Adrenal gland (tissue), 12 donors: Measurements from ENCODE around the gene ETFBKMT. TPM values are rescaled to one million over a fixed set of nuclear protein-coding genes. Genes with fewer than 3 reads are reported as not detected.

ENCODE experiments used
- DNase-seq, 7 donors: peaks; one replicate each; pipeline ENCODE4 v3.0.0-alpha.2; 2019 to 2020
- H3K27ac ChIP-seq, 5 donors: fragments of 200-600 bp; sonication (generic) in 4 of 5; 1 replicate in 3 of 5; 2 replicates in 2 of 5; pipeline versions ENCODE4 v1.5.1 to v1.8.0; 2016 to 2020; ENCODE audit warnings: mild to moderate bottlenecking in 1 of 5
- H3K27me3 ChIP-seq: fragments of 200-600 bp; 2 replicates; pipeline ENCODE4 v1.8.0; 2021
- H3K36me3 ChIP-seq, 2 donors: fragments of 200-600 bp; replicated peaks in 1 of 2; 1 replicate in 1 of 2; 2 replicates in 1 of 2; pipeline versions ENCODE4 v1.5.1 to v1.8.0; 2018 to 2022
- H3K4me1 ChIP-seq, 2 donors: fragments of 200-600 bp; replicated peaks in 1 of 2; 1 replicate in 1 of 2; 2 replicates in 1 of 2; pipeline versions ENCODE4 v1.5.1 to v1.8.0; 2018 to 2021
- H3K4me3 ChIP-seq, 4 donors: fragments of 200-600 bp; sonication (generic) in 3 of 4; one replicate each; pipeline ENCODE4 v1.5.1; 2016 to 2018
- H3K9me3 ChIP-seq, 3 donors: fragments of 200-600 bp; sonication (generic) in 1 of 3; replicated peaks in 1 of 3; 1 replicate in 2 of 3; 2 replicates in 1 of 3; pipeline versions ENCODE4 v1.5.1 to v1.8.0; 2016 to 2021
- CTCF ChIP-seq, 6 experiments: fragments of 450-650 bp in 4 of 6; fragments of 200-600 bp in 2 of 6; sonication (generic) in 1 of 6; IDR thresholded peaks; 1 replicate in 5 of 6; 2 replicates in 1 of 6; pipeline versions ENCODE4 v1.5.1 to v1.8.0; 2016 to 2021; ENCODE audit warnings: antibody characterized with exemption in 6 of 6, mild to moderate bottlenecking in 2 of 6, moderate library complexity in 1 of 6
- POLR2A ChIP-seq, 2 donors: fragments of 450-650 bp; IDR thresholded peaks; one replicate each; pipeline ENCODE4 v1.6.1; 2017; ENCODE audit warnings: antibody characterized with exemption in 2 of 2, mild to moderate bottlenecking in 2 of 2, moderate library complexity in 1 of 2
- WGBS, 4 donors: extraction: QIAGEN DNeasy Blood & Tissue Kit in 2 of 4; methylation state at CpG; one replicate each; pipeline versions ENCODE4 v1.1.5 to v1.1.7; 2013 to 2017; 5-methylcytosine and 5-hydroxymethylcytosine counted together
- intact Hi-C, 2 donors: fragments of 100-400 bp; cut with DNase I; formaldehyde crosslinking; loops; one replicate each; pipeline versions ENCODE4 v1.14.1 to v1.15.0; 2022 to 2023
- polyA plus RNA-seq, 3 donors: library from polyadenylated mRNA; stranded (reverse); fragments of 200-250 nt in 2 of 3; fragments of 350-450 nt in 1 of 3; fragmentation: Illumina TruSeq in 1 of 3; extraction: RNeasy Lipid Tissue Mini Kit (QIAGEN cat#74804) in 1 of 3; gene quantifications; one replicate each; pipeline ENCODE4 v1.2.3, GENCODE V29; 2013 to 2014
- total RNA-seq, 9 donors: library from RNA; depleted of rRNA in 4 of 9; stranded (reverse); fragments of >200 nt in 4 of 9; fragments of 120-200 nt in 1 of 9; fragmentation: NEBNext Ultra II Directional in 1 of 9; extraction: Animal tissue kit (Norgen Biotek cat#: 25700) in 1 of 9; gene quantifications; one replicate each; pipeline versions ENCODE4 v1.1.0 to v1.2.4, GENCODE V29; 2013 to 2023
- donor health status: healthy with polysubstance abuse.
- donor health status: Bipolar disorder and iron deficiency.
- donor health status: DM: yes; HTN: yes; CAD: no.
- donor health status: DM: no; HTN: no; CAD: no.
- donor health status: DM: no; HTN: no; CAD: no.
- donor health status: DM: yes; HTN: yes; CAD: no.

ETFBKMT gene
- total and polyA plus RNA-seq, 12 donors: 2.0 to 11.1 (median 7.3) TPM

DNA sequence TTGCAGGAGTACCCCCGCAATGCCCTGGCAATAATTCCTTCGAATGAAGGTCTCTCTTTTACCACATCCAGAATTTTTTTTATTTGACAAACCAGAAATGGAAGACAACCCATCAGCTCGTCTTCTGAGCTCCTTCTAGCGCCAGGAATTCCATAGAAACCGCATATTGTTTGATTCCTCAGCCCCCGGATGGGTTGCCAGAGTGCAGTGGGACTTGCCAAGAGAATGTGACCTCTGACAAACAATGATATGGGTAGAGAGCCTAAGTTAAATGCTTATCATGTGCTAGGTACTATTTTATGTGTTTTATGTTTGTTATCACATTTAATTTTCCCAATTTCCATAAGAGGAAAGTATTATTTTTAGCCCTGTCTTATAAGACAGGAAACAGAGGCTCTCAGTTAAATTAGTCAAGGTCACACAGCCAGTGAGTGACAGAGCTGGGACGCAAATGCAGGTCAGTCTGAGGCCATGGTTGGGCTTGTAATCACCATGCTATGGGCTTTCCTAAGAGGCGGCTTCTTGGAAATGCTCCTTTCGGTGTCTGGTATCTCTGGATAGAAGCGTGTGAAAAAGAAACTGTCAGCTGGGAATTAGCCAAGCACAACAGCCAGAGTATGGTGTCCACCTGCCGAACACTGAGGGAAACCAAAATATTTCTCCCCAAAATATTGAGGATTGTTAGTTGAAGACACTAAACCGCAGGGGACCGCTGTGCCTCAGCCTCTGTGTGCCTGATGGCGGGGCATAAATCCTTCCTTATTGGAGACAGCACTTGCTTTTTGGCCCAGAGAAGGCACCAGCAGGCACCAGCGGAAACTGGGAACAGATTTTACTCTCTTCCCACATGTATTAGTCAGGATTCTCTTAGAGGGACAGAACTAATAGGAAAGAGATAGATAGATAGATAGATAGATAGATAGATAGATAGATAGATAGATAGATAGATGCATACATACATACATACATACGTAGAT is 29.4 kb upstream of the ETFBKMT start:
- Histone ChIP-seq H3K4me1 (peaks cover 6 to 18% of the 10 kb centered on the region in 2 donors), H3K36me3 (no peaks in the 10 kb centered on the region), H3K4me3 (peak overlapping the region in 1 of 4 donors; percentile 36), H3K27ac (peak overlapping the region in 4 of 5 donors; percentile 19 to 73 (median 60)), H3K9me3 (no peaks in the 10 kb centered on the region), H3K27me3 (no peaks in the 10 kb centered on the region)
- intact Hi-C loops: no loop called here
- 36 to 42% (median 39%) methylated on average over 16 of the region's 16 CpGs for WGBS, 4 donors
- peak; percentile 56 to 90 (median 82) for DNase-seq
- no peak for TF ChIP-seq CTCF (IDR thresholded peaks at IDR 0.05)
- peak in 1 of 2 donors; percentile 16 for TF ChIP-seq POLR2A (IDR thresholded peaks at IDR 0.05)

DNA sequence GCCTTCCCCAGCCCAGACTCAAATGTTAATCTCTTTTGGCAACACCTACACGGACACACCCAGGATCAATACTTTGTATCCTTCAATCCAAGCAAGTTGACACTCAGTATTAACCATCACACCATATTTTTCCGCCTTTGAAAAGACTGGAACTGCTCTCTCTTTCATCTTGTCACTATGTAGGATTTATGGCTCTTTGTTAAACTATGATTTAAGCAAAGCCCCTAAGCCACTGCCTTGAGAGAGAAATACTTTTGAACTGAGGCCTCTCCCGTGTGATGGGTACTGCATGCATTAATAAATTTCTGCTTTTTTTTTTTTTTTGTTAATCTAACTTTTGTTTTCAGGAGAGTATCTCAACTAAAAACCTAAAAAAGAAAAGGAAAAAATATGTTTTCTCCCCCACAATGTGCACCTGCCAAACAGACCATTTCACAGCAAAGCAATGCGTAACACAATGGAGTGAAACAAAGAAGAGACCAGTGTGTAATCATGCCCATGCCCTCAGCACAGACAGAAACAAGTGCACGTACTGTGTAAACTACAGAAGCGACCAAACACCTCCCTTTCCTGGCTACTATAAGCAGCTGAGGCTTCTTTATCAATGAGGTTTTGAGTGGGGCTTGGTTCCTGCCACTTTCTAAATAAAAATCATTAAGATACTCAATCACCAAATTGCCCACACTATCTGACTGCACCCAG is 28.3 kb upstream of the ETFBKMT start:
- H3K9me3 ChIP-seq: no peaks in the 10 kb centered on the region
- DNase-seq: no peak
- H3K4me3 ChIP-seq: no peak overlapping the region
- TF ChIP-seq POLR2A (IDR thresholded peaks at IDR 0.05) (no peak), CTCF (IDR thresholded peaks at IDR 0.05) (no peak)
- H3K4me1 ChIP-seq: peaks cover 6 to 18% of the 10 kb centered on the region in 2 donors
- H3K27me3 ChIP-seq: no peaks in the 10 kb centered on the region
- WGBS, 4 donors: 91 to 97% (median 95%) methylated on average over 6 of the region's 6 CpGs
- no peak overlapping the region for H3K27ac ChIP-seq
- intact Hi-C loops: no loop called here
- no peaks in the 10 kb centered on the region for H3K36me3 ChIP-seq

- WGBS, 4 donors: 86 to 98% (median 90%) methylated on average over 11 to 12 of the region's 12 CpGs
- intact Hi-C loops: no loop called here
- H3K9me3 ChIP-seq: no peaks in the 10 kb centered on the region
- H3K27ac ChIP-seq: no peak overlapping the region
- H3K4me1 ChIP-seq: peaks cover 6 to 18% of the 10 kb centered on the region in 2 donors
- TF ChIP-seq POLR2A (IDR thresholded peaks at IDR 0.05) (no peak), CTCF (IDR thresholded peaks at IDR 0.05) (no peak)
- no peak overlapping the region for H3K4me3 ChIP-seq
- no peaks in the 10 kb centered on the region for H3K27me3 ChIP-seq
- no peak for DNase-seq
- no peaks in the 10 kb centered on the region for H3K36me3 ChIP-seq
Measured at GRCh38 chr12:31631809-31632208, 27.7 kb upstream of the ETFBKMT start.

DNA sequence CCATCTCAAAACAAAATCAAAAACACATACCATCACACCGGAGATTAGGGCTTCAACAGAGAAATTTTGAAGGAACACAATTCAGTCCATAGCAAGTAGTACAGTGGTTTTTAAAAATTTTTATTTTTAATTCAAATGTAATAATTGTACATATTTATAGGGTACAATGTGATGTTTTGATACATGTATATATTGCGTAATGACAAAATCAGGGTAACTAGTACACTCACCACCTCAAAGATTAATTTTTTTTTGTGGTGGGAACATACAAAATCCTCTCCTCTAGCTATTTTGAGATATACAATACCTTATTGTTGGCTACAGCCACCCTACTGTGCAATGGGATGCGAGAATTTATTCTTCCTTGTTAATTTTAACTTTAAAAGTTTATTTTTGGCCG is 26.0 kb upstream of the ETFBKMT start:
- H3K9me3 ChIP-seq: no peaks in the 10 kb centered on the region
- no peak for TF ChIP-seq CTCF (IDR thresholded peaks at IDR 0.05)
- H3K27ac ChIP-seq: no peak overlapping the region
- H3K36me3 ChIP-seq: no peaks in the 10 kb centered on the region
- no peak for DNase-seq
- intact Hi-C loops: no loop called here
- 71 to 94% (median 82%) methylated on average over 4 of the region's 4 CpGs for WGBS, 4 donors
- peaks cover 6 to 18% of the 10 kb centered on the region in 2 donors for H3K4me1 ChIP-seq
- H3K27me3 ChIP-seq: no peaks in the 10 kb centered on the region
- no peak overlapping the region for H3K4me3 ChIP-seq
